Activated CD4-positive, alpha-beta T cell treated with anti-CD3 and anti-CD28 coated beads, Interleukin-2, amount 50 U/mL, for 16 hours (primary cell): ENCODE data around the gene TNFRSF17.

ENCODE experiments used
- DNase-seq: peaks from one replicate; pipeline ENCODE4 v3.0.0-alpha.2; 2020

Gene TNFRSF17

DNA sequence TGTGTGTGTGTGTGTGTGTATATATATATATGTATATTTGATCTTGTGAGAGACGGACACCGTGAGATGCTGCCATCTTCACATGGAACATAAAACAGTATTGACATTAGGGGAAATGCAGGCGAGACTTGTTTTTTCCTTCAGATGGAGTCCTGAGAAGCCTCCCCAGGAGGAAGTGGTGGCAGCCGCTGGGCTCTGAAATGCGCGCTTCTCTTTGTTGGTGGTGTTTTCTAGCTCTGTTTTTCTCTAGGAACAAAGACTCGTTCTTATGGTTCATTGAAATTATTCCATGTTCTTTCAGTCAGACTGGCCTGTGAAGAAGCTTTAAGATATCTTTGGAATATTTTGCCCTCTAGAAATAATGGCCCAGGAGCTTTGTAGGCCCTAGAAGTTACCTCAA, 44.5 kb downstream of the TNFRSF17 start:
- DNase-seq: no peak

- peak; percentile 14 for DNase-seq
Observed at GRCh38 chr16:12009922-12010321, 44.9 kb downstream of the TNFRSF17 start.

DNA sequence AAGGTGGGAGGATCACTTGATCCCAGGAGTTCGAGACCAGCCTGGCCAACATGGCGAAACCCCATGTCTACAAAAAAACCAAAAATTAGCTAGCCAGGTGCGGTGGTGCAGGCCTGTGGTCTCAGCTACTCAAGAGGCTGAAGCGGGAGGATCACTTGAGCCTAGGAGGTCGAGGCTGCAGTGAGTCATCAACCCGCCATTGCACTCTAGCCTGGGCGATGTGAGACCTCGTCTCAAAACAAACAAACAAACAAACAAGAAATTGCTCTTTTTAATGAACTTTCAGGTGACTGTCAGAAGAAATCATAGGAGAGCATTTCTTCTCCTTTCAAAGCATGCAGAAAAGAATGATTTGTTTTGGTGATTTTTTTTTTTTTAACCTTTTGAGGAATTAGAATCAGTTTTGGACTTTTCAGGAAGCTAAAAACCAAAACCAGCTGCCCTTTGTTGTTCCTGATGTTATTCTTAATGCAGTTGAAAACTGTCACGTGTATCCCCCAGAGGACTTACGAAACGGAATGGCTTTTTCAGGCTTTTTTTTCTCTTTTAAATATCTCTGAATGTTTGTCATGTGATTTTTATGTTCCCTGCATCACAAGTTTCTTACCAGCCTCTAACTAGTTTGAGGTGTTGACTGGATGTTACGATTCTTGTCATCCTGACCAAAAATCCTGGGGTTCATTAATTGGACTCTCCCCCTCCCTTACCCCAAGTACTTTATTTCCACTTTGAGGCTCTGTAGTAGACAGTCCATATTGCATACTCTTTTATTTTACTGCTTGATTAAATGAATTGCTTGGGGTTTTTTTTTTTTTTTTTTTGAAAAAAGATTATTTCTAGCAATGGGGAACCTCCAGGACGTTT, 45.6 kb downstream of the TNFRSF17 start:
- DNase-seq: no peak

DNA sequence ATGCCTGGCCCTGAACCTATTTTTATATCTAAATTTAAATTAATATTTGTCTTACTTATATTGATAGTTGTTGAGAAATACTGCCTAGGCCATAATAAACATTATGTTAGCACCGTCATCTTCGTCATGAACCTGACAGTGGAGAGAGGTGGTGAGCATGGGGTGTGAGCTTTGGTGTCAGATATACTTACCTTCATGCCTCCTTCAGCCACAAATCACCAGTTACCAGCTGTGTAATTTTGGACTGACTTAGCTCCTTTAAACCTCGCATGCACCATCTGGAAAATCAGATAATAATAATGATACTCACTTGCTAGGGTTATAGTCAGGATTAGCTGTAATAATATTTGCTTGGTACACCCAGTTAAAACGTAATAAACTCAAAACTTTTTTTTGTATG, 46.6 kb downstream of the TNFRSF17 start:
- DNase-seq: no peak

GRCh38 chr16:12016291-12016947, 51.4 kb downstream of the TNFRSF17 start:
- DNase-seq: no peak

DNA sequence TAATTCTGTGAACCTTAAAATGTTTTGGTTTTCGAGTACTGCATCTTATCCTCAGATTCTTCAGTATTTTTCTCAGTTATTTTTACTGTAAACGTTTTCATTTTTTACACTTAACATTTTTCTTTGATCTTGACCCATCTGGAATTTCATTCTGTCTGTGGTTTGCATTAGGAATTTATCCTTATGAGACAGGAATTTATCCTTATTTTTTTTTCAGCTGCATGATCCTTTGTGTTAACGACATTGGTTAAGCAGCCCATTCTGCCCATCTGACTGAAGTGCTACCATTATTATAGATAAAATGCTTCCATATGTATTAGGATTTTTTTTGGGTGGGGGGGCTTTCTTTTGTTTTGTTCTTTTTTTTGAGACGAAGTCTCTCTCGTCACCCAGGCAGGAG, 52.5 kb downstream of the TNFRSF17 start:
- no peak for DNase-seq
